RWPE2 (cell line): Measurements from ENCODE around the gene DNMBP.

Experiments used
- ATAC-seq: fragments of 200-7000 bp; cut with Tn5 transposase; 3 replicates; pipeline ENCODE4 v1.9.1; 2021; ENCODE audit warnings: low read depth
- DNase-seq: peaks from one replicate; pipeline ENCODE4 v3.0.0-alpha.2; 2020; ENCODE audit warnings: low spot score
- H3K27ac ChIP-seq: fragments of 450-650 bp; 2 replicates; pipeline ENCODE4 v1.5.1; 2017; ENCODE audit warnings: mild to moderate bottlenecking; ENCODE audit not compliant: poor library complexity, severe bottlenecking
- H3K27me3 ChIP-seq: fragments of 250-450 bp; sonication (Bioruptor Pico); 2 replicates; pipeline ENCODE4 v1.5.1; 2021; ENCODE audit warnings: mild to moderate bottlenecking, moderate library complexity; ENCODE audit not compliant: insufficient read depth, poor library complexity, severe bottlenecking
- H3K36me3 ChIP-seq: fragments of 250-450 bp; sonication (Bioruptor Pico); 2 replicates; pipeline ENCODE4 v1.5.1; 2020; ENCODE audit warnings: low read depth, mild to moderate bottlenecking, moderate library complexity
- H3K4me1 ChIP-seq: fragments of 250-450 bp; sonication (Bioruptor Pico); 2 replicates; pipeline ENCODE4 v1.5.1; 2021; ENCODE audit warnings: mild to moderate bottlenecking, moderate library complexity; ENCODE audit not compliant: insufficient read depth, poor library complexity, severe bottlenecking
- H3K4me3 ChIP-seq: fragments of 250-450 bp; sonication (Bioruptor Pico); 2 replicates; pipeline ENCODE4 v1.5.1; 2021; ENCODE audit warnings: mild to moderate bottlenecking, moderate library complexity; ENCODE audit not compliant: severe bottlenecking
- H3K9me3 ChIP-seq: fragments of 250-450 bp; sonication (Bioruptor Pico); 2 replicates; pipeline ENCODE4 v1.5.1; 2021; ENCODE audit warnings: mild to moderate bottlenecking, moderate library complexity; ENCODE audit not compliant: severe bottlenecking
- CTCF ChIP-seq: fragments of 450-650 bp; IDR thresholded peaks from one replicate; pipeline ENCODE4 v1.5.1; 2017; ENCODE audit warnings: mild to moderate bottlenecking, moderate library complexity; ENCODE audit not compliant: poor library complexity, severe bottlenecking

DNMBP gene

GRCh38 chr10:100009283-100009792, 409 bp downstream of the DNMBP start:
- Histone ChIP-seq H3K27ac (peak overlapping the region; percentile 99), H3K9me3 (no peaks in the 10 kb centered on the region), H3K4me3 (peak overlapping the region; percentile 74), H3K36me3 (no peaks in the 10 kb centered on the region), H3K27me3 (no peaks in the 10 kb centered on the region), H3K4me1 (peaks cover 32% of the 10 kb centered on the region)
- DNase-seq (no peak), ATAC-seq (peak; percentile 15; the same call in 2 of the 3 replicates)
- TF ChIP-seq CTCF = no peak

GRCh38 chr10:100008708-100009282, 952 bp downstream of the DNMBP start:
- no peaks in the 10 kb centered on the region for H3K9me3 ChIP-seq
- peak overlapping the region; percentile 74 for H3K4me3 ChIP-seq
- H3K4me1 ChIP-seq = peaks cover 34% of the 10 kb centered on the region
- no peaks in the 10 kb centered on the region for H3K27me3 ChIP-seq
- no peak for TF ChIP-seq CTCF
- peak overlapping the region; percentile 99 for H3K27ac ChIP-seq
- DNase-seq (no peak), ATAC-seq (no peak)
- H3K36me3 ChIP-seq = no peaks in the 10 kb centered on the region

GRCh38 chr10:100008142-100008522, 1.6 kb downstream of the DNMBP start:
- TF ChIP-seq CTCF = no peak
- Histone ChIP-seq H3K4me3 (peak overlapping the region; percentile 74), H3K27me3 (no peaks in the 10 kb centered on the region), H3K9me3 (no peaks in the 10 kb centered on the region), H3K36me3 (peaks cover 3% of the 10 kb centered on the region), H3K4me1 (peaks cover 34% of the 10 kb centered on the region), H3K27ac (peak overlapping the region; percentile 99)
- no peak for DNase-seq
- ATAC-seq = no peak

- Histone ChIP-seq H3K9me3 (no peaks in the 10 kb centered on the region), H3K27me3 (no peaks in the 10 kb centered on the region), H3K36me3 (peaks cover 9% of the 10 kb centered on the region), H3K4me3 (peak overlapping the region; percentile 74), H3K4me1 (peaks cover 36% of the 10 kb centered on the region), H3K27ac (peak overlapping the region; percentile 99)
- no peak for TF ChIP-seq CTCF
- ATAC-seq = no peak
- DNase-seq = no peak
Observed at GRCh38 chr10:100007231-100008141, 2.3 kb downstream of the DNMBP start.
